MM.1S (cell line): ENCODE data around the gene TIGIT.

ENCODE experiments used
- EZH2phosphoT487 ChIP-seq: fragments of 300-600 bp; sonication (generic); IDR thresholded peaks from 2 replicates; pipeline ENCODE4 v1.6.1; 2018; ENCODE audit warnings: antibody characterized with exemption, low read length
- TF ChIP-seq, protein P1 (sequence below): fragments of 300-600 bp; sonication (generic); IDR thresholded peaks from 2 replicates; pipeline ENCODE4 v1.5.1; 2016; ENCODE audit warnings: antibody characterized with exemption, low read length, mixed read lengths

DNA sequence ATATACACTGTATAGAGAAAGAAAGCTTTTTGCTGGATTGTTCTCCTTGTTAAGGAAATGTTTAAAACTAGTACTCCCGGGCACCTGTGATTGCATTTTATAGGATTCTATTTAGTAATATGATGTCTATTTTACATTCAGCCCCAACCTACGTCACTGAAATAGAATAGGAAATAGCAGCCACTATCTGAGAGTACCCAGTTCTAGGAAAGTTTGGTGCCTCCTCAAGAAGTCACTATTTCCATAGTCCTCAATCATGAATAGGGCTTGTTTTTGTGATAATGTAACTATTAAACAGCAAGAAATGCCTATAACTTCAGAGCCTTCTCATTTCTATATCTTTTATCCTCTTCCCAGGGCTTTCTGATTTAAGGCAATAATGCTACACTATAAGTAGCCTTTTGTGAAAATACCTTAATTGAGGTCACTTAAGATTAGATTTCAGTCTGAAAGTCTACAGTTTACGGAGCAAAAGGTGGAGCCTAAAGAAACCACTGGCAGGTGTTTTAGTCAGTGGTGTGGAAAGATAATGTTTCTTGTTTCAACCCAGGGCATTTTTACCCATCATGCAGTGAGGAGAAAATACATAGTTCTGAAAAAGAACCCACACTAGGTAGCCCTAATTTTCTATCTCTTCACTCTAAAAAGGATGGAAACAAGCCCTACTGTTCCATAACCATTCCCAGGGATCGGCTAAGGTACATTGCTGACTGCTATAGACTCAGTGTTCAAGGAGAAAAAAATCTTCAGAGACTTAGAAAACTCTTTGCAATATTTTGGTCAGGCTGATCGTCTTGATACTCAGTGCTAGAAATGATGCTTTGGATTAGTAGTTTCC lies 38.7 kb downstream of the TIGIT start:
- TF ChIP-seq, protein P1, sequence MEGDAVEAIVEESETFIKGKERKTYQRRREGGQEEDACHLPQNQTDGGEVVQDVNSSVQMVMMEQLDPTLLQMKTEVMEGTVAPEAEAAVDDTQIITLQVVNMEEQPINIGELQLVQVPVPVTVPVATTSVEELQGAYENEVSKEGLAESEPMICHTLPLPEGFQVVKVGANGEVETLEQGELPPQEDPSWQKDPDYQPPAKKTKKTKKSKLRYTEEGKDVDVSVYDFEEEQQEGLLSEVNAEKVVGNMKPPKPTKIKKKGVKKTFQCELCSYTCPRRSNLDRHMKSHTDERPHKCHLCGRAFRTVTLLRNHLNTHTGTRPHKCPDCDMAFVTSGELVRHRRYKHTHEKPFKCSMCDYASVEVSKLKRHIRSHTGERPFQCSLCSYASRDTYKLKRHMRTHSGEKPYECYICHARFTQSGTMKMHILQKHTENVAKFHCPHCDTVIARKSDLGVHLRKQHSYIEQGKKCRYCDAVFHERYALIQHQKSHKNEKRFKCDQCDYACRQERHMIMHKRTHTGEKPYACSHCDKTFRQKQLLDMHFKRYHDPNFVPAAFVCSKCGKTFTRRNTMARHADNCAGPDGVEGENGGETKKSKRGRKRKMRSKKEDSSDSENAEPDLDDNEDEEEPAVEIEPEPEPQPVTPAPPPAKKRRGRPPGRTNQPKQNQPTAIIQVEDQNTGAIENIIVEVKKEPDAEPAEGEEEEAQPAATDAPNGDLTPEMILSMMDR = no peak
- TF ChIP-seq EZH2phosphoT487 = no peak
